H9 (cell line): ENCODE measurements around the gene FAF1. TPM values are rescaled to one million over a fixed set of nuclear protein-coding genes. Genes with fewer than 3 reads are reported as not detected.

Experiments used
- DNase-seq: peaks from one replicate; pipeline ENCODE4 v3.0.0-alpha.2; 2017
- H2AFZ ChIP-seq: one replicate; pipeline ENCODE4 v1.6.1; 2013; ENCODE audit warnings: mild to moderate bottlenecking, low read length, control low read depth, moderate library complexity
- H2AK5ac ChIP-seq: 2 replicates; pipeline ENCODE4 v1.6.1; 2013; ENCODE audit warnings: low read length, control low read depth, mixed read lengths; ENCODE audit not compliant: insufficient read length
- H2BK120ac ChIP-seq: one replicate; pipeline ENCODE4 v1.6.1; 2013; ENCODE audit warnings: low read depth, mild to moderate bottlenecking, low read length, control low read depth, inconsistent platforms; ENCODE audit not compliant: poor library complexity, severe bottlenecking
- H2BK12ac ChIP-seq: 2 replicates; pipeline ENCODE4 v1.6.1; 2013; ENCODE audit warnings: low read length, control low read depth, mixed read lengths, low read depth; ENCODE audit not compliant: insufficient read length
- H2BK15ac ChIP-seq: 2 replicates; pipeline ENCODE4 v1.6.1; 2013; ENCODE audit warnings: low read depth, low read length, control low read depth
- H2BK20ac ChIP-seq: one replicate; pipeline ENCODE4 v1.6.1; 2013; ENCODE audit warnings: low read depth, mild to moderate bottlenecking, low read length, control low read depth, inconsistent platforms; ENCODE audit not compliant: poor library complexity, severe bottlenecking
- H2BK5ac ChIP-seq: 2 replicates; pipeline ENCODE4 v1.6.1; 2013; ENCODE audit warnings: low read length, control low read depth, mixed read lengths; ENCODE audit not compliant: insufficient read length
- H3K14ac ChIP-seq: 2 replicates; pipeline ENCODE4 v1.6.1; 2013; ENCODE audit warnings: low read length, control low read depth; ENCODE audit not compliant: insufficient read depth
- H3K18ac ChIP-seq: 2 replicates; pipeline ENCODE4 v1.6.1; 2013; ENCODE audit warnings: low read depth, mild to moderate bottlenecking, mixed read lengths, low read length, control low read depth; ENCODE audit not compliant: insufficient read length
- H3K23ac ChIP-seq: 2 replicates; pipeline ENCODE4 v1.6.1; 2013; ENCODE audit warnings: low read length, control low read depth, mixed read lengths, low read depth; ENCODE audit not compliant: insufficient read length
- H3K23me2 ChIP-seq: 2 replicates; pipeline ENCODE4 v1.6.1; 2013; ENCODE audit warnings: low read depth, mild to moderate bottlenecking, mixed read lengths, low read length, control low read depth; ENCODE audit not compliant: insufficient read length, poor library complexity, severe bottlenecking
- H3K27ac ChIP-seq: 2 replicates; pipeline ENCODE4 v1.5.1; 2013; ENCODE audit warnings: low read length, control low read depth, mixed read lengths, low read depth; ENCODE audit not compliant: insufficient read length
- H3K27me3 ChIP-seq: 2 replicates; pipeline ENCODE4 v1.6.1; 2013; ENCODE audit warnings: low read length, control low read depth, inconsistent platforms; ENCODE audit not compliant: insufficient read depth
- H3K4ac ChIP-seq: 2 replicates; pipeline ENCODE4 v1.6.1; 2013; ENCODE audit warnings: low read depth, mild to moderate bottlenecking, control low read depth, inconsistent platforms, low read length, moderate library complexity
- H3K4me1 ChIP-seq: 2 replicates; pipeline ENCODE4 v1.6.1; 2013; ENCODE audit warnings: low read length, control low read depth, inconsistent platforms; ENCODE audit not compliant: insufficient read depth
- H3K4me2 ChIP-seq: 2 replicates; pipeline ENCODE4 v1.6.1; 2013; ENCODE audit warnings: low read length, control low read depth, mixed read lengths; ENCODE audit not compliant: insufficient read length, insufficient read depth
- H3K56ac ChIP-seq: 2 replicates; pipeline ENCODE4 v1.6.1; 2013; ENCODE audit warnings: low read depth, mild to moderate bottlenecking, mixed read lengths, low read length, control low read depth; ENCODE audit not compliant: insufficient read length
- H3K79me1 ChIP-seq: 2 replicates; pipeline ENCODE4 v1.6.1; 2013; ENCODE audit warnings: low read depth, mild to moderate bottlenecking, moderate library complexity, low read length, control low read depth, inconsistent platforms; ENCODE audit not compliant: insufficient read depth, poor library complexity, severe bottlenecking
- H3K79me2 ChIP-seq: 2 replicates; pipeline ENCODE4 v1.6.1; 2013; ENCODE audit warnings: low read length, control low read depth, inconsistent platforms; ENCODE audit not compliant: insufficient read depth
- H3K9ac ChIP-seq: 2 replicates; pipeline ENCODE4 v1.6.1; 2013; ENCODE audit warnings: low read length, control low read depth, mixed read lengths; ENCODE audit not compliant: insufficient read length; ENCODE audit errors: extremely low read depth
- H3K9me3 ChIP-seq: one replicate; pipeline ENCODE4 v1.6.1; 2013; ENCODE audit warnings: low read depth, low read length, inconsistent platforms; ENCODE audit not compliant: control insufficient read depth
- H3T11ph ChIP-seq: one replicate; pipeline ENCODE4 v1.6.1; 2013; ENCODE audit warnings: mild to moderate bottlenecking, low read length, control low read depth, inconsistent platforms
- H4K20me1 ChIP-seq: one replicate; pipeline ENCODE4 v1.6.1; 2013; ENCODE audit not compliant: control insufficient read depth, insufficient read length, insufficient read depth
- H4K5ac ChIP-seq: 2 replicates; pipeline ENCODE4 v1.6.1; 2013; ENCODE audit warnings: low read depth, mild to moderate bottlenecking, mixed read lengths, low read length, control low read depth; ENCODE audit not compliant: insufficient read length
- H4K8ac ChIP-seq: replicated peaks from 2 replicates; pipeline ENCODE4 v1.6.1; 2013; ENCODE audit warnings: low read length, control low read depth, mixed read lengths, low read depth; ENCODE audit not compliant: insufficient read length
- H4K91ac ChIP-seq: 2 replicates; pipeline ENCODE4 v1.6.1; 2013; ENCODE audit warnings: low read depth, mild to moderate bottlenecking, moderate library complexity, mixed read lengths, low read length, control low read depth; ENCODE audit not compliant: insufficient read length
- H3K27ac Mint-ChIP-seq, 3 experiments: 2 replicates in 2 of 3; 3 replicates in 1 of 3; pipeline ENCODE4 v1.8.0; 2020 to 2021; ENCODE audit warnings: mixed read lengths in 3 of 3, mild to moderate bottlenecking in 1 of 3, moderate library complexity in 1 of 3
- H3K27me3 Mint-ChIP-seq: 2 replicates; pipeline ENCODE4 v1.8.0; 2021; ENCODE audit warnings: low read depth, mild to moderate bottlenecking, moderate library complexity, mixed read lengths
- H3K36me3 Mint-ChIP-seq, 3 experiments: 2 replicates in 2 of 3; 3 replicates in 1 of 3; pipeline ENCODE4 v1.8.0; 2020 to 2021; ENCODE audit warnings: low read depth in 3 of 3, mixed read lengths in 3 of 3; ENCODE audit not compliant: insufficient read depth in 1 of 3
- H3K4me1 Mint-ChIP-seq, 2 experiments: 2 replicates each; pipeline ENCODE4 v1.8.0; 2020; ENCODE audit warnings: mixed read lengths in 2 of 2
- H3K4me3 Mint-ChIP-seq, 2 experiments: 2 replicates in 1 of 2; 3 replicates in 1 of 2; pipeline ENCODE4 v1.8.0; 2020 to 2021; ENCODE audit warnings: mild to moderate bottlenecking in 2 of 2, mixed read lengths in 2 of 2, moderate library complexity in 1 of 2
- H3K9me3 Mint-ChIP-seq, 2 experiments: 2 replicates in 1 of 2; 3 replicates in 1 of 2; pipeline ENCODE4 v1.8.0; 2020; ENCODE audit warnings: mild to moderate bottlenecking in 2 of 2, mixed read lengths in 2 of 2, moderate library complexity in 1 of 2
- CTCF ChIP-seq: fragments of 200-600 bp; sonication (generic); conservative IDR thresholded peaks from 3 replicates; pipeline ENCODE4 v1.8.0; 2021; ENCODE audit warnings: antibody characterized with exemption, mild to moderate bottlenecking
- WGBS: extraction: QIAGEN DNeasy Blood & Tissue Kit; methylation state at CpG from one replicate; pipeline ENCODE4 v1.1.7; 2013; ENCODE audit warnings: missing lambda C conversion rate, low lambda C conversion rate, mixed read lengths; ENCODE audit not compliant: insufficient read length; ENCODE audit errors: extremely low coverage; 5-methylcytosine and 5-hydroxymethylcytosine counted together
- total RNA-seq: library from RNA; stranded (reverse); gene quantifications from 2 replicates; pipeline ENCODE4 v1.2.1, GENCODE V29; 2021

Gene FAF1
- total RNA-seq, 1 experiment from 2014 or later: 60.8 TPM

- no peak overlapping the region for H3K9ac ChIP-seq
- Mint-ChIP-seq H3K27ac (no peak overlapping the region), H3K36me3 (no peaks in the 10 kb centered on the region; a peak in 1 of 7 replicates), H3K9me3 (peaks cover 3% of the 10 kb centered on the region in 2 experiments; a peak in 2 of 5 replicates), H3K4me1 (peaks cover 20 to 37% of the 10 kb centered on the region in 2 experiments), H3K4me3 (no peak overlapping the region), H3K27me3 (peaks cover 95% of the 10 kb centered on the region)
- H2AK5ac ChIP-seq: no peak overlapping the region
- no peak overlapping the region for H3T11ph ChIP-seq
- H3K4me2 ChIP-seq: no peak overlapping the region
- no CpG with 5 or more reads among the region's 6 CpGs for WGBS
- H4K20me1 ChIP-seq: no peaks in the 10 kb centered on the region
- H4K5ac ChIP-seq: no peak overlapping the region
- H3K23ac ChIP-seq: no peak overlapping the region
- H2BK12ac ChIP-seq: no peak overlapping the region
- H3K27ac ChIP-seq: no peak overlapping the region
- H2BK20ac ChIP-seq: no peak overlapping the region
- H3K4ac ChIP-seq: no peak overlapping the region
- H3K79me2 ChIP-seq: no peaks in the 10 kb centered on the region
- H3K4me1 ChIP-seq: no peaks in the 10 kb centered on the region
- H3K27me3 ChIP-seq: peaks cover 65% of the 10 kb centered on the region
- no peak overlapping the region for H4K91ac ChIP-seq
- H4K8ac ChIP-seq: no peak overlapping the region
- H2BK15ac ChIP-seq: no peak overlapping the region
- no peak overlapping the region for H3K14ac ChIP-seq
- H3K18ac ChIP-seq: no peak overlapping the region
- H2BK120ac ChIP-seq: no peak overlapping the region
- no peak for TF ChIP-seq CTCF
- H2AFZ ChIP-seq: no peak overlapping the region
- no peak overlapping the region for H2BK5ac ChIP-seq
- peaks cover 17% of the 10 kb centered on the region for H3K23me2 ChIP-seq
- H3K9me3 ChIP-seq: no peaks in the 10 kb centered on the region
- no peak overlapping the region for H3K56ac ChIP-seq
- no peak for DNase-seq
- H3K79me1 ChIP-seq: no peaks in the 10 kb centered on the region
Measured at GRCh38 chr1:50971748-50972305, 11.8 kb upstream of the FAF1 start.
